Heart left ventricle (tissue), 13 donors: ENCODE results near the gene MMRN2.

ENCODE experiments used
- POLR2A ChIP-seq, 2 donors: fragments of 450-650 bp; IDR thresholded peaks; one replicate each; pipeline ENCODE4 v1.6.1; 2017; ENCODE audit warnings: antibody characterized with exemption in 2 of 2, mild to moderate bottlenecking in 2 of 2, moderate library complexity in 2 of 2
- TF ChIP-seq, protein P1 (sequence below), 12 donors: fragments of 200-600 bp; sonication (generic) in 4 of 12; IDR thresholded peaks; one replicate each; pipeline versions ENCODE4 v1.5.0 to v1.8.0; 2018 to 2022; ENCODE audit warnings: antibody characterized with exemption in 12 of 12, mild to moderate bottlenecking in 5 of 12
- donor health status: ischemic (EF 13 %, LVEDD 7.1; RV severe dilation, severe dysfunction).
- donor health status: DM: no; HTN: yes; CAD: no.
- donor health status: DM: no; HTN: no; CAD: no.
- donor health status: ischemic (EF 25% LVEDD 6.9; RV normal size, moderate dysfunction).
- donor health status: ischemic (EF 25% LVEDD 5.7; RV mildly dilated, moderate dysfunction).
- donor health status: ischemic (EF 35%, LVEDD 5.7; RV mildly dilated, moderate dysfunction).
- donor health status: nonischemic (EF 11% LVEDD 7.7; RV severe dilation, severe dysfunction).
- donor health status: DM: yes; HTN: yes; CAD: no.
- donor health status: PGD.
- donor health status: ischemic (EF 29% LVEDD 5.4; RV normal size, mild dysfunction).
- donor health status: nonischemic (EF 23%, LVEDD 6.1; RV moderate dilation, normal function).

DNA sequence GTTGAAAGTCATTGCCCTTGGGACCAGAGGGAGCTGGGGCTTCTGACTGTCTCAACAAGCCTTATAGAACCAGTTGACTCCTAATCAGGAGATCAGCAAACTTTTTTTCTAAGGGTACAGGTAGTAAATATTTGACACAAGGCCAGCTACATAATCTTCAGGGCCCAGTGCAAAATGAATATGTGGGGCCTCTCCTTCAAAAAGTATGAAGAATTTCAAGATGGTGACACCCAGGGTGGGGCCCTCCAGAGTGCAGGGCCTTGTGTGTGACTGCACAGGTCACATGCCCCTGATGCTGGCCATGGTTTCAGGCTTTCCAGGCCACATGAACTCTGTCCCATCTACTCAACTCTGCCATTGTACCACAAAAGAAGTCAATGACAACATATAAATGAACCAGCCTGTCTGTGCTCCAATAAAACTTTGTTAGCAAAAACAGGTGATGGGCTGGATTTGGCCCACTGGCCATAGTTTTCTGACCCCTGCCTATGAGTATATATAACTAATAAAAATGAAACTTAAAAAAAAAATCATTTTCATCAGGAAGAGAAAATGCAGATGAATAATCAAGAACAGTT, 6.1 kb downstream of the MMRN2 start:
- TF ChIP-seq, protein P1, sequence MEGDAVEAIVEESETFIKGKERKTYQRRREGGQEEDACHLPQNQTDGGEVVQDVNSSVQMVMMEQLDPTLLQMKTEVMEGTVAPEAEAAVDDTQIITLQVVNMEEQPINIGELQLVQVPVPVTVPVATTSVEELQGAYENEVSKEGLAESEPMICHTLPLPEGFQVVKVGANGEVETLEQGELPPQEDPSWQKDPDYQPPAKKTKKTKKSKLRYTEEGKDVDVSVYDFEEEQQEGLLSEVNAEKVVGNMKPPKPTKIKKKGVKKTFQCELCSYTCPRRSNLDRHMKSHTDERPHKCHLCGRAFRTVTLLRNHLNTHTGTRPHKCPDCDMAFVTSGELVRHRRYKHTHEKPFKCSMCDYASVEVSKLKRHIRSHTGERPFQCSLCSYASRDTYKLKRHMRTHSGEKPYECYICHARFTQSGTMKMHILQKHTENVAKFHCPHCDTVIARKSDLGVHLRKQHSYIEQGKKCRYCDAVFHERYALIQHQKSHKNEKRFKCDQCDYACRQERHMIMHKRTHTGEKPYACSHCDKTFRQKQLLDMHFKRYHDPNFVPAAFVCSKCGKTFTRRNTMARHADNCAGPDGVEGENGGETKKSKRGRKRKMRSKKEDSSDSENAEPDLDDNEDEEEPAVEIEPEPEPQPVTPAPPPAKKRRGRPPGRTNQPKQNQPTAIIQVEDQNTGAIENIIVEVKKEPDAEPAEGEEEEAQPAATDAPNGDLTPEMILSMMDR (IDR thresholded peaks at IDR 0.05): no peak
- no peak for TF ChIP-seq POLR2A (IDR thresholded peaks at IDR 0.05)
